H1 (cell line): Measurements from ENCODE around the gene AKAP9.

Experiments
- ATF2 ChIP-seq: IDR thresholded peaks from 2 replicates; pipeline ENCODE4 v1.6.1; 2012; ENCODE audit warnings: low read length, inconsistent platforms
- BRCA1 ChIP-seq: IDR thresholded peaks from 2 replicates; pipeline ENCODE4 v1.6.1; 2012; ENCODE audit warnings: low read depth, low read length, improper control_type of control experiment
- CREB1 ChIP-seq: IDR thresholded peaks from 2 replicates; pipeline ENCODE4 v1.6.1; 2012; ENCODE audit warnings: inconsistent platforms
- CTCF ChIP-seq, 3 experiments: IDR thresholded peaks; 1 replicate in 2 of 3; 2 replicates in 1 of 3; pipeline versions ENCODE4 v1.5.1 to v1.6.1; 2011; ENCODE audit warnings: low read length in 3 of 3, mild to moderate bottlenecking in 3 of 3, inconsistent platforms in 2 of 3, low read depth in 1 of 3, moderate library complexity in 1 of 3; ENCODE audit not compliant: insufficient read depth in 1 of 3; ENCODE audit errors: control extremely low read depth in 1 of 3
- EGR1 ChIP-seq: IDR thresholded peaks from 2 replicates; pipeline ENCODE4 v1.6.1; 2011; ENCODE audit warnings: low read depth, low read length, borderline replicate concordance
- EZH2 ChIP-seq: fragments of 200-600 bp; sonication (generic); IDR thresholded peaks from 2 replicates; pipeline ENCODE4 v1.7.1; 2012; ENCODE audit warnings: low read depth, mild to moderate bottlenecking, moderate library complexity, low read length, inconsistent platforms; ENCODE audit not compliant: severe bottlenecking
- GTF2F1 ChIP-seq: IDR thresholded peaks from 2 replicates; pipeline ENCODE4 v1.6.1; 2012; ENCODE audit warnings: low read depth, low read length, improper control_type of control experiment, borderline replicate concordance
- MAX ChIP-seq: IDR thresholded peaks from 2 replicates; pipeline ENCODE4 v1.6.1; 2012; ENCODE audit warnings: inconsistent platforms
- PHF8 ChIP-seq: fragments of 200-600 bp; sonication (generic); conservative IDR thresholded peaks from 2 replicates; pipeline ENCODE4 v1.7.1; 2012; ENCODE audit warnings: low read depth, mild to moderate bottlenecking, inconsistent platforms, low read length, moderate library complexity
- RAD21 ChIP-seq, 2 experiments: IDR thresholded peaks in 1 of 2; conservative IDR thresholded peaks in 1 of 2; 2 replicates each; pipeline ENCODE4 v1.6.1; 2011; ENCODE audit warnings: low read depth in 2 of 2, low read length in 2 of 2, improper control_type of control experiment in 1 of 2, inconsistent platforms in 1 of 2, mild to moderate bottlenecking in 1 of 2, moderate library complexity in 1 of 2
- RFX5 ChIP-seq: IDR thresholded peaks from 2 replicates; pipeline ENCODE4 v1.6.1; 2011; ENCODE audit warnings: low read depth, low read length, improper control_type of control experiment, borderline replicate concordance

- TF ChIP-seq CREB1 (no peak), BRCA1 (no peak), CTCF (IDR thresholded peaks at IDR 0.05; ENCODE audit: control extremely low read depth in 1 of 3, insufficient read depth in 1 of 3, low read depth in 1 of 3, low read length in 3 of 3) (no peak), EZH2 (no peak), RFX5 (no peak), RAD21 (IDR thresholded peaks at IDR 0.05 in 1 of 2, conservative IDR thresholded peaks at IDR 0.05 in 1 of 2; ENCODE audit: low read depth in 2 of 2, low read length in 2 of 2) (no peak), PHF8 (no peak), EGR1 (no peak), MAX (no peak), GTF2F1 (no peak), ATF2 (no peak)
These were observed 135.8 kb downstream of the AKAP9 start for GRCh38 chr7:92076509-92076908.
